ENCODE data around the gene SCYGR1.

GRCh38 chr2:227341553-227341952 is 46.2 kb downstream of the SCYGR1 start:
- TF ChIP-seq SPI1 (IDR thresholded peaks at IDR 0.05; ENCODE audit: low read depth, low read length) (no peak), TAF1 (IDR thresholded peaks at IDR 0.05; ENCODE audit: low read depth, low read length) (no peak), POLR2A (IDR thresholded peaks at IDR 0.05; ENCODE audit: low read depth, low read length) (no peak), POLR2AphosphoS5 (IDR thresholded peaks at IDR 0.05; ENCODE audit: low read depth, low read length) (no peak), POU2F2 (IDR thresholded peaks at IDR 0.05; ENCODE audit: low read depth, low read length) (no peak)
